ENCODE measurements around the gene RNASEH2C. TPM values are rescaled to one million over a fixed set of nuclear protein-coding genes. Genes with fewer than 3 reads are reported as not detected.

The RNASEH2C gene
- total and polyA plus RNA-seq, 10 of the 15 experiments (the other 5 are each of a cell fraction or from before 2014, with no cell fraction given): 5.0 to 160 (median 47.1) TPM

- H3K9me3 ChIP-seq (replicated peaks; ENCODE audit: control insufficient read depth, insufficient read depth, low read length): no peaks in the 10 kb centered on the region
- WGBS (ENCODE audit: insufficient coverage, insufficient replicate concordance, low lambda C conversion rate, missing lambda C conversion rate): 92% methylated on average over 20 of the region's 24 CpGs
- TF ChIP-seq KAT2A (conservative IDR thresholded peaks at IDR 0.05; ENCODE audit: control insufficient read depth, low read depth, low read length): no peak
- TF ChIP-seq TBL1XR1 (IDR thresholded peaks at IDR 0.05; ENCODE audit: low read depth, low read length): no peak
- no peak for TF ChIP-seq MLLT1 (IDR thresholded peaks at IDR 0.05)
- TF ChIP-seq POLR2A (IDR thresholded peaks at IDR 0.05; ENCODE audit: low read depth, low read length): no peak
- TF ChIP-seq, protein P1, sequence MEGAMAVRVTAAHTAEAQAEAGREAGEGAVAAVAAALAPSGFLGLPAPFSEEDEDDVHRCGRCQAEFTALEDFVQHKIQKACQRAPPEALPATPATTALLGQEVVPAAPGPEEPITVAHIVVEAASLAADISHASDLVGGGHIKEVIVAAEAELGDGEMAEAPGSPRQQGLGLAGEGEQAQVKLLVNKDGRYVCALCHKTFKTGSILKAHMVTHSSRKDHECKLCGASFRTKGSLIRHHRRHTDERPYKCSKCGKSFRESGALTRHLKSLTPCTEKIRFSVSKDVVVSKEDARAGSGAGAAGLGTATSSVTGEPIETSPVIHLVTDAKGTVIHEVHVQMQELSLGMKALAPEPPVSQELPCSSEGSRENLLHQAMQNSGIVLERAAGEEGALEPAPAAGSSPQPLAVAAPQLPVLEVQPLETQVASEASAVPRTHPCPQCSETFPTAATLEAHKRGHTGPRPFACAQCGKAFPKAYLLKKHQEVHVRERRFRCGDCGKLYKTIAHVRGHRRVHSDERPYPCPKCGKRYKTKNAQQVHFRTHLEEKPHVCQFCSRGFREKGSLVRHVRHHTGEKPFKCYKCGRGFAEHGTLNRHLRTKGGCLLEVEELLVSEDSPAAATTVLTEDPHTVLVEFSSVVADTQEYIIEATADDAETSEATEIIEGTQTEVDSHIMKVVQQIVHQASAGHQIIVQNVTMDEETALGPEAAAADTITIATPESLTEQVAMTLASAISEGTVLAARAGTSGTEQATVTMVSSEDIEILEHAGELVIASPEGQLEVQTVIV (IDR thresholded peaks at IDR 0.05; ENCODE audit: borderline replicate concordance, partially characterized antibody): no peak
- no peak for TF ChIP-seq PML (IDR thresholded peaks at IDR 0.05; ENCODE audit: low read length)
- no peak for TF ChIP-seq SIX5 (IDR thresholded peaks at IDR 0.05; ENCODE audit: low read depth, low read length, severe bottlenecking)
- no peak for TF ChIP-seq ZZZ3 (IDR thresholded peaks at IDR 0.05; ENCODE audit: control insufficient read depth, insufficient read length, low read depth)
- no peak for TF ChIP-seq YBX1 (IDR thresholded peaks at IDR 0.05)
- TF ChIP-seq USF1 (IDR thresholded peaks at IDR 0.05; ENCODE audit: borderline replicate concordance, extremely low read length, insufficient read depth, low read depth, low read length): no peak
- TF ChIP-seq SP1 (IDR thresholded peaks at IDR 0.05; ENCODE audit: low read depth, low read length): no peak
- TF ChIP-seq ATF3 (IDR thresholded peaks at IDR 0.05; ENCODE audit: borderline replicate concordance, extremely low read depth, low read depth, low read length): no peak
- TF ChIP-seq NR2F1 (conservative IDR thresholded peaks at IDR 0.05): no peak
- no peak for TF ChIP-seq RBBP5 (conservative IDR thresholded peaks at IDR 0.05)
- no peak for TF ChIP-seq FOXK2 (IDR thresholded peaks at IDR 0.05)
- no peaks in the 10 kb centered on the region; the same call in 1 of the 2 replicates for H4K20me1 ChIP-seq (ENCODE audit: control insufficient read depth, insufficient read depth)
- POLR2A ChIA-PET: interaction anchor here (0.8 to 2.7 kb wide), 2 partner anchors 160 to 177 kb away, joined by 4 to 9 read pairs; partner anchors contain the start of gene CCDC85B
- RAD21 ChIA-PET (ENCODE audit: unreplicated experiment): interaction anchor here (1.1 to 1.3 kb wide), 2 partner anchors 75 to 146 kb away, joined by 4 to 5 read pairs; partner anchors contain the start of gene MUS81
- no peaks in the 10 kb centered on the region for H3K27me3 ChIP-seq (replicated peaks in 1 of 2; ENCODE audit: control insufficient read depth in 2 of 2, insufficient read depth in 2 of 2, low read length in 1 of 2)
- SMC1A ChIA-PET (ENCODE audit: uncharacterized antibody, unreplicated experiment): interaction anchor here (0.8 to 2.9 kb wide), 3 partner anchors 57 to 275 kb away, joined by 3 to 32 read pairs (median 5); no protein-coding TSS in a partner anchor
- in situ Hi-C loops (cut with MboI) (loop anchor here (5.0 kb wide), 3 partner anchors 64 to 274 kb away; no protein-coding TSS in a partner anchor), intact Hi-C loops (cut with micrococcal nuclease; ENCODE audit: unreplicated experiment) (loop anchor here (5.0 to 10.0 kb wide), 2 partner anchors 69 to 839 kb away; partner anchors contain the start of genes AP5B1 and EHD1)
- peaks cover 25 to 26% of the 10 kb centered on the region in 2 experiments; a peak in 3 of 4 replicates for H3K36me3 ChIP-seq (ENCODE audit: control insufficient read depth in 2 of 2, insufficient read depth in 2 of 2, low read length in 1 of 2)
- H3K4me2 ChIP-seq (ENCODE audit: control insufficient read depth, insufficient read depth): peak overlapping the region; percentile 99
- peaks cover 9% of the 10 kb centered on the region for H3K79me2 ChIP-seq (ENCODE audit: control insufficient read depth, insufficient read depth, low read length)
- no peak for ATAC-seq
- no peak overlapping the region for H3K27ac ChIP-seq (ENCODE audit: control insufficient read depth, insufficient read depth)
- peak overlapping the region; percentile 85; the same call in 1 of the 2 replicates for H3K4me3 ChIP-seq
- no TSS peak for BruUV-seq (replicated peaks)
- H3K9ac ChIP-seq (ENCODE audit: control insufficient read depth, insufficient read depth, low read length): no peak overlapping the region
- CTCF ChIA-PET: interaction anchor here (1.1 to 3.1 kb wide), 5 partner anchors 10 to 105 kb away, joined by 4 to 42 read pairs (median 35); partner anchors contain the start of gene AP5B1
- H2AFZ ChIP-seq (ENCODE audit: control insufficient read depth, low read depth, low read length): no peak overlapping the region
- DNase-seq (ENCODE audit: low read depth, low spot score): no peak
- FAIRE-seq: no peak
- H3K4me1 ChIP-seq (ENCODE audit: control insufficient read depth, insufficient read depth, low read length): peaks cover 9% of the 10 kb centered on the region
Measured at GRCh38 chr11:65713212-65713969, 7.2 kb downstream of the RNASEH2C start.

Measured in GM12878 (cell line).